MV-4-11 (cell line): ENCODE data around the gene RPGRIP1L.
"Not testable (repeated sequence)": the region's sequence is repeated elsewhere in the genome, so short reads cannot be mapped to it uniquely, and the experiment has no call there.

Experiments
- DNase-seq: peaks from one replicate; lab custom pipeline; 2025; lab: John Stamatoyannopoulos, UW

The RPGRIP1L gene

DNA sequence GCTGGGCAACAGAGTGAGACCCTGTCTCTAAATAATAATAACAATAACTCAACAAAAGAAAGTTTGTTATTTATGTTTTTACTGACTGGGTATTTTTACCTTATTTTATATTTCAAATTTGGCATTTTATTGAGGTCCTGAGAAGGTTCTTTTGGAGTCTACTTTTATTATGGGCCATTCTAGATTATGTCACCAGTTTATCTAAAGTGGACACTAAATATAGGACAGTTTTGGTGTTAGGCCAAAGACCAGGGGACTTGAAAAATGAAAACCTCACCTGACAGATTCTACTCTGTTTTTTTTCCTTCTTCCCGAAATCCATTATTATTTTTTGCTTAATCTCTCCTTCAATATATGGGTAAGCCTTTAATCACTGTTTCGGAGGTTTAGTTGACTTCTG, 8.4 kb upstream of the RPGRIP1L start:
- DNase-seq, result no peak

DNA sequence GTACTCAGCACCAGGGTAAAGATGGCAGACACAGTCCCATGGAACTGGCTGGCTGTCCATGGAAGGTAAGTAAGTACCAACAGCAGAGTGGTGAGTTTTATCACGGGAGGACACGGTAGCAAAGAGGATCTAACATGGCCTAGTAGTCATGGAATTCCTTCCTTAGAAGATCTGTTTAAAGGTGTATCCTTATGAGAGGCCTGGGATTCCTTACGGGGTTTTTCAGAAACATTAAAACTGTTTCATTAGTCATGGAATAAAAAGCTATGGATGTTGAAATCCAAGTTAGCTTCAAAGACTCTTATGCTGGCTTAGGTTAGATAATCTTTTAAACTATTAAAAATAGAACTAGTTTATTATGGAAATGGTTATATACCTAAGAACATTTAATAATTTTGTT, 7.7 kb upstream of the RPGRIP1L start:
- DNase-seq, result no peak

DNA sequence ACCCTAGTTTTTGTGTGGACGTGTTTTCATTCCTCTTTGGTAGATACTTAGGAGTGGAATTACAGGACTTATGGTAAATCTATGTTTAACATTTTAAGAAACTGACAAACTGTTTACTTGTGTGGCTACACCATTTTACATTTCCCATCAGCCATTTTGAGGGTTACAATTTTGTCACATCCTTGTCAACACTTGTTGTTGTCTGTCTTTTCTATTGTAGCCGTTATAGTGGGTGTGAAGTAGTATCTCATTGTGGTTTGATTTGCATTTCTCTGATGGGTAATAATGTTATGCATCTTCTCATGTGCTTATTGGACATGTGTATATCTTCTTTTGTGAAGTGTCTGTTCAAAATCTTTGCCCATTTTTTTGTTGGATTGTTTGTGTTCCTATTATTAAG, 4.8 kb upstream of the RPGRIP1L start:
- no peak for DNase-seq

DNA sequence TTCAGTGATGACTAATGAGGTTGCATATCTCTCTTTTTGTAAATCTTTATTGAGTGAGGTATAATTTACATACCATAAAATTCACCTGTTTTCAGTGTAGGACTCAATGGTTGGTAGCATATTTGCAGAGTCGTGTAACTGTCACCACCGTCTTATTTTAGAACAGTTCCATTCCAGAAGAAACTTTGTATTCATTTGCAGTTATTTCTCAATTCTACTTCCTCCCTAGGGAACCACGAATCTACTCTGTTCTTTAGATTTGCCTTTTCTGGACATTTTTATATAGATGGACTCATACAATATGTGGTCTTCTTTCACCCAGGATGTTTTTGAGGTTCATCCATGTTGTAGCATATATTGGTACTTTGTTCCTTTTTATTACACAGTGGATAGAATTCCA, 4.0 kb upstream of the RPGRIP1L start:
- DNase-seq, result peak; percentile 28

DNA sequence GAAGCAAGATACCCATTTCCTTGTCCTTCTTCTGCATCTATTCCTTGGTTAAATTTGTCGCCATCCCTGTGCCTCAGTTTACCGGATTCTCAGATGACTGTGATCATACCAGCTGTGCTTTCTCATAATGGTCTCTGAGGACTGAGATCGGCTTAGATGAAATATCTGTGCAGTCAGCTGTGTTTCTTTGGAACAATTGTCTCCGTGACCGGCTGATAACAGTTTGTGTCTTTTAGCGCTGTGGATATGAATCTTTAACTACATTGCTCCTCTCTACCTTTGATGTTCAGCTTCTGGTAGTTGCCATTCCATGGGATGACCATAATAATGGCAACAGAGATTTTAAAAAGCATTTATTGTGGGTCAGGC, 770 bp upstream of the RPGRIP1L start:
- DNase-seq, result no peak

DNA sequence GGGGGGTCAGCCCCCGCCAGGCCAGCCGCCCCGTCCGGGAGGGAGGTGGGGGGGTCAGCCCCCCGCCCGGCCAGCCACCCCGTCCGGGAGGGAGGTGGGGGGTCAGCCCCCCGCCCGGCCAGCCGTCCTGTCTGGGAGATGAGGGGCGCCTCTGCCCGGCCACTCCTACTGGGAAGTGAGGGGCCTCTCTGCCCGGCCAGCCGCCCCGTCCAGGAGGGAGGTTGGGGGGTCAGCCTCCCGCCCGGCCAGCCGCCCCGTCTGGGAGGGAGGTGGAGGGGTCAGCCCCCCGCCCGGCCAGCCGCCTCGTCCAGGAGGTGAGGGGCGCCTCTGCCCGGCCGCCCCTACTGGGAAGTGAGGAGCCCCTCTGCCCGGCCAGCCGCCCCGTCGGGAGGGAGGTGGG, 5.4 kb downstream of the RPGRIP1L start:
- not testable (repeated sequence) for DNase-seq

DNA sequence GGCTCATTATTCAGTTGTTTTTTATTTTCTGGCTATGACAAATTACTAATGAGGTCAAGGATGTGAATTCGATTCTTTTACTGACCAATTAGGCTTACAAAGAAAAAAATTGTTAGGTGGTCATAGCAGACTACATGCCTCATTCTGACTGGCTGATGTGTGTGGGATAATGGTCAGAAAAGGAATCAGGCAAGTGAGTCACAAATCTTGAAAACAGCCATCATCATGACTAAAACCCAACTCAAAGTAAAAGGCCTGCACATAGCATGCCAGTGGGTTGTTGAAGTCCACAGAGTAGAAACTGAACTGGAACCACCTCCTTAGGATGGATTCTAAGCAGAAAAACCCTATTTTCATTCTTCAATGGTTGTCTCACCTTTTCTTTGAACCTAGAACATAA, 8.6 kb downstream of the RPGRIP1L start:
- DNase-seq, result no peak

DNA sequence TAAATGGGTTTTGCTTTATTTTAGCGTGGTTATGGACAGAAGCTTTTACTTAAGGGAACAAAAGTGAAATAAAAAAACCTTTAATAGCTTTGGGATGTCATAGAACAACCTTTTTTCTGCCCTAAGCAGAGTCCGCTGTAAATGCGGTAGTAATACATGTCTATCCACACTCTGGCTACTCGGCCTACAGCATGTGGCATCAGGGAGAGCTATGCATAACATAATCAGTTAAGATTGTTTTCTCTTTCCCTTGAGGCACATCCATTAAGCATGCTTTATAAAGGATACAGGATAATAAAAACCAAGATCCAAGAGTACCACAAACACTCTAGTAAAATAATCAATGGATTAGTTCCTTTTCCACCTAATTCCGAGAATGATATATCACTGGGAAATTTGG, 10.3 kb downstream of the RPGRIP1L start:
- DNase-seq, result no peak

DNA sequence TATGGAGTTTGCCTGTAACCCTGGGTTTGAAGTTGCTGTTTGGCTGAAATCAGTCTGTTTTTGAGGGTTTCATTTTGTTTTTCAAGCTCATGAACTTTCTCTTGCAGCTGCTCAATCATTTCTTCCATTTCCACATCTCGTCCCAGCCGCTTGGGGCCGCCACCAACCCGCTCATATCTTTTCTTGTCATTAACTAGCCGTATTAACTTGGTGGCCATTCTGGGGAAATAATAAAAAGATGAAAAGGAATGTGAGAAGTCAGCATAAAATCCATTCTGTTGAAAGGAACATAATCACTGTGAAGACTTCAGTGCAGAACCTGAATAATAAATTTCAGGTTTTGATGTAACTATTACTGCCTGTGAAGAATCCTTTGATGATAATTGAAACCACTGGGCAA, 11.5 kb downstream of the RPGRIP1L start:
- DNase-seq, result no peak

DNA sequence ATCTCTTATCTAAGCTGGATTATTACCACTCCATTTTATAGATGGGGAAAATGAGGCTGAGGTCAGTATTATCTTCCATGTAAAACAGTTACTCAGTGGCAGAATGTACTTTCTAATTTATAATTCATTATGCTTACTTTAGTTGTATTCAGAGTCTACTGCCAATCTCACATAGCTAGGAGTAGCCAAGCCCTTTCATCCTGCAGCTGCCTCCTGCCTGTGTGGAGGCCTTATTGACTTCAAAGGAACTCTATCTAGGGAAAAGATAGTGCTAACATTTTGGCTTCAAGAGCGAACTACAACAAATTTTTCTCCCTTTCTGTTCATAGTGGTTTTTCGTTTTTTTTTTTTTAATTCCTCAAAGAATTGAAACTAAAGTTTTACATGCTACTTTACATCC, 12.9 kb downstream of the RPGRIP1L start:
- DNase-seq, result no peak

DNA sequence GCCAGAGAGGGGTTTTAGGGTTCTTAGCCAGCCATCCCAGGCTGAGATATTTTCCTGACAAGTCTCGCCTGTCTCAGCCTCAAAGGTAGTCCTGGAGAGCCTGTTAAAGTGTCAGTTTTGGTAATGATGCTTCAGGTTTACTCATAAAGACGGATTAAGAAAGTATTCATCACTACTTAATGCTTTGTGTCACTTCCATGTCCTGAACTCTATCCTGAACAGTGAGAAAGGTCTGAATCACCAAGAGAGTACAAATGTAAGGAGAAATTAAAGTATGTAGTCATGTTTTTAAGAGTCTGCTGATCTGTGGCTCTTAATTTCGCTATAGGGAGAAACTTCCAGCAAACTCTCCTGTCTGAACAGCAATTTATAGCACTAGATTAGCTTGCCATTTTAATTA, 14.0 kb downstream of the RPGRIP1L start:
- DNase-seq, result no peak

DNA sequence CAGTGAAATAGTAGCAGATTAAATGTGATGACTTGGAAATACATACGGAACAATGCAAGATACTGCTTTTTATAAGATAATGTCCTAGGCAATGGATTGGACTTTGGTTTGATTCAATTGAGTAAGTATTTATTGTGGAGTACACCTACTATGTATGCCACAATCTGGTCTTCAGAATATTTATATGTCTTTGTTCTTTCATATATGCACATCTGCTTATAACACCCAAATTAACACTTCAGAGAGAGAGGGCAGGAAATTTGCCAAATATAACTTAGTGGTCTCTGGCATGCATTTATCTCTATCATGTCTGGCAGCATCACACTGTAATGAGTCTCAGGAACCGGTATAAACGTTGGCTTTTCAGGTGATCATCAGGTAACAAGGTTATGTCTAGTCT, 16.9 kb downstream of the RPGRIP1L start:
- DNase-seq, result no peak

DNA sequence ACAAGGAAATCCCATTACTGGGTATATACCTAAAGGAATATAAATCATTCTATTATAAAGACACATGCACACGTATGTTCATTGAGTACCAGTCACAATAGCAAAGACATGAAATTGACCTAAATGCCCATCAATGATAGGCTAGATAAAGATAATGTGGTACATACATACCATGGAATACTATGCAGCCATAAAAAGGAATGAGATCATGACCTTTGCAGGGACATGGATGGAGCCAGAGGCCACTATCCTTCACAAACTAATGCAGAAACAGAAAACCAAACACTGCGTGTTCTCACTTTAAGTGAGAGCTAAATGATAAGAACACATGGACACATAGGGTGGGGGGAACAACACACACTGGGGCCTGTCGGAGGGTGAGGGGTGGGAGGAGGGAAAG, 18.3 kb downstream of the RPGRIP1L start:
- DNase-seq, result not testable (repeated sequence)

DNA sequence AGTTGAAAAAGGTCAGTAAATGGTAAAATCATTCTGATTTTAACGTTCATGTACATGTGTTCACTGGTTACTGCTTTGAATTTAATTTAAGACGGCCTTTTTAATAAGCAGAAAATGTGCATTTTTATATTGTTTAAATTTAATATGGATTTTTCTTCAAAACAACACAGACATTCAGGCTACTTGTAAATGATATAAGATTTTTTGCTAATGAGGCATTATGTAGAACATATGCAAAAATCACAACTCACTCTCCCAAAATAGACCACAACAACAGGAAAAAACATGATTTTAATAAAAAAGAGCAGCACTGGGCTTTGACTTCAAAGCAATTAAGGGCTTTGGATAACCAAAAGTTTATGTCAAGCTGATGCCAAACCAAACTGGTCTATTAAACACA, 22.3 kb downstream of the RPGRIP1L start:
- DNase-seq, result no peak

DNA sequence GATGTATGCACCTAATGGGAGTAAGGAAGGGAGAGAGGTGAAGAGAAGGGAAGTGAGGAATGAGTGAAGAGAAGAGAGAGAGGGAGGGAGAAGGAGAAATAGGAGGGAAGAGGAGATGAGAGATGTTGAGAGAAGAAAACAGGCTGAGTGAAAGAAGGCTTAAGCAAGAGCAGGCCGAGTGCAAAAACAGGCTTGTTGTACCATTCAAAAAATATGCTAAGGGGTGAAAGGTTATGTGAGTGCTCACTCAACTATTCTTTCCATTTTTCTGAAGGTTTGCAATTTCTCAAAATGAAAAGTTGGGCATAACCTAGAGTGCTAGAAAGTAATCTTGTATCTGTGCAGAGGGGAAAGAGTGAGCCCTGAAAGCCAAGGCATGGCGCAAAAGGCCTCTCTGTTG, 22.9 kb downstream of the RPGRIP1L start:
- DNase-seq, result no peak

DNA sequence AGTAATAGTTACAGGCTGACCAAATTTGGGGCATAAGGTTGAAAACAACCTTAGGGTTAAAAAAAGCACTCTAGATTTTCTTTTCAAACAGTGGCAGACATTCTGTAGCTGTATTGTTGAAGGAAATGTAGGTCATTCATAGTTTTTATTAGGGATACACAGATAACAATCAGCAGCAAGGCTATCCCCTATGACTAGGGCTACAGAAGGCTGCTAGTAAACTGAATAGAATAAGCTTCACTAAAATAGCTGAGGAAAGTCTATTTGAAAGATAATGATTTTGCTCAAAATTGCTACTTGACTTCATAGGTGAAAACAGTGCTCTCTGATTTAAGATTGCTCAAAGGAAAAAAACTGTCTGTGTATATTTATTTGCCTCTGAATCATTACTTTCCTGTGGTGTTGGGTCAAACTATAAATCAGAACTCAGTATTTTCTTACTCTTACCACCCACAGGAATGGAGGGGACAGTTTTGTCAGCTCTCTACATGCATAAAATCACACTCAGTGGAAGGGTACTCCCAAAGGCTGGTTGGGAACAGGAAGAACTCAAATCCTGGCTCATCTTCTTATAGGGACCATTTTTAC, 24.8 kb downstream of the RPGRIP1L start:
- no peak for DNase-seq

DNA sequence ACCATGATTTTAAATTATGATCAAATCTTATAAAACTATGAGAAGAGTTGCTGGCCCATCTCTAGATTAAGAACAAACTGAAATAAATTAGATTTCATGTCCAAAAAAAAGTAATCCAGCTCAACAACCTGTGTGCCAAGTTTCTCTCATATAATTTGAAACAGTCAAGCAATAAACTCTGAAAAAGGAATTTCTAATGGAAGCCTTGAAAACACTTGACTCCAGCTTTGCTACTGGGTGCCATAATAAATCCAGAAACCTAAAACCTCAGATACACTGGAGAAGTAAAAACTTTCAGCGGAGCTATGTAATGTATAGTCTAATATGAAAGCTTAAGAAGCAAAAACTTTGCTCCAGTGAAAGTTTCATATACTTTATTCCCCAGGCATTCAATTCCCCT, 25.5 kb downstream of the RPGRIP1L start:
- DNase-seq, result no peak

DNA sequence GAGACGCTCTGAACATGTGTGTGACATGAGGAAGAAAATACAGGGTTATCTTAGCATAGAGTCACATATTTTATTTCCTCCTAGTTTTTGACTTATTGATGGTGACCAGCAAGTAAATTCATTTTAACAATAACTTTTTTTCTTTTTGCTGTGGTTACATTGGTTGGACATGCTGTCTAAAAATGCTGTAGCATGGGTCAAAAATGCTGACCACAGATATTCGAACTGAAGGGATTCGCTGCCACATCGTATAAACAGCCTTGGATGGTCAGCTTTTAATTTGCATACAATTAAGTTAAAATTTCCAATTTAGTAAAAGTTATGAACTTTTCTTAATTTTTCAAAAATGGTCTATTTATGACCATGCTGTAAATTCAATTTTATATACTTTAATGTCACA, 30.5 kb downstream of the RPGRIP1L start:
- DNase-seq, result no peak

DNA sequence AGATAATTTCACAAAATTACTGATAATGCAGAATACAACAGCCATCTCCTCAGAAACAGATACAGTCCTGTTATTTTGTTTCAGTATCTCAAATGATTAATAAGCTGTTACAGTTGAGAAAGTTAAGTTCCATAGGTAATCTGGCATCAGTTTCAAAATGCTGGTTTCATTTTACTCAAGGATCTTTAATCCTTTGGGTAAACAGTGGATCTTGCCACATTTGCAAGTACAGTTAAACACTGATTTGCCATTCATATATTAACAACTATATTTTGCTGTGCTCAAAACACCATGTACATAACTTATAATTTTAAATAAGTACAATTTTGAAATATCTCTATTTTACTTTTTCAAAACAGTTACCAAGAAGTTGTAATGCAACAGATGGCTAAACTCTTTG, 31.2 kb downstream of the RPGRIP1L start:
- DNase-seq, result no peak

DNA sequence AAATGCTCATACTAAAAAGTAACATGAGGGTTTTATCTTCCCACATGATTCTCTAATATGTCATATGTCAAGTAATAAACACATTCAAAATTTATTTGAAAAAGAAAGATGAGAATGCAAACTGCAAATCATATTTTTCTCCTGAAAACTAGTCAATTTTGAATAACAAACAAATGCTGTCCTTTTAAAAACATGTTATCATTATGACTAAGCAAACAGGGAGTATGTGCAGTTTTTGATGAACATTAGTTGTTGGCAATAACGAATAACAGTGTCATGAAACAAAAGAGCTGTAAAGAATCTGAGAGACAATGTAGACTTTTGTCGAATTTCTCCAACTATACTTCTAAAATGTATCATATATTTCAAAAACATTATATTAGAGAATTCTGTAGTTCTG, 34.8 kb downstream of the RPGRIP1L start:
- DNase-seq, result no peak

DNA sequence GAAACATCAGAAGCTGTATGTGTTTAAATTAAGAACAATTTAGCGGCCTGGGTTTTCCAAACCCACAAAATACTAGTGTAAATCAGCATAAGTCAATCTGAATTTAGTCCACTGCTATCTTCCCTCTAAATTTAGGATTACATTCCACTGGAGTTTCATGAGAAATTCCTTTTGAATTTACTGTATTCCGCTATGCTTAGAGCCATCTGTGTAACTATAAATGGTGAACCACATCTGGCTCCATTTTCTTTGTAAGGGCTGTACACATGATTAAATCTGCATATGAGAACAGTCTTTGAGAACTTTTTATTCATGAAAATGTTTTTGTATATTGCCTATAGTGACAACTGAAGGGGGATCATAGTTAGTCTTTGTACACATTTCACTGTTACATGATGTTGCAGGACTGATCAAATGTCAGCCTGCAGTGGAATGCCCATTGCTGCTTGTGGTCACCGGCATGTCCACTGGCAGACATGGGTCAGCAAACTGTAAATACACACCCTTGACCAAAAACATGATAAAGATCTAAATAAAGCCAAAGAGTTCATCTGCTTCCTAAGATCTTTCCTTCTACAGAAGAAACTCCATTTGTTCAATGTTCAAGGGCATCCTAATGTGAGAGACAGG, 36.8 kb downstream of the RPGRIP1L start:
- no peak for DNase-seq

DNA sequence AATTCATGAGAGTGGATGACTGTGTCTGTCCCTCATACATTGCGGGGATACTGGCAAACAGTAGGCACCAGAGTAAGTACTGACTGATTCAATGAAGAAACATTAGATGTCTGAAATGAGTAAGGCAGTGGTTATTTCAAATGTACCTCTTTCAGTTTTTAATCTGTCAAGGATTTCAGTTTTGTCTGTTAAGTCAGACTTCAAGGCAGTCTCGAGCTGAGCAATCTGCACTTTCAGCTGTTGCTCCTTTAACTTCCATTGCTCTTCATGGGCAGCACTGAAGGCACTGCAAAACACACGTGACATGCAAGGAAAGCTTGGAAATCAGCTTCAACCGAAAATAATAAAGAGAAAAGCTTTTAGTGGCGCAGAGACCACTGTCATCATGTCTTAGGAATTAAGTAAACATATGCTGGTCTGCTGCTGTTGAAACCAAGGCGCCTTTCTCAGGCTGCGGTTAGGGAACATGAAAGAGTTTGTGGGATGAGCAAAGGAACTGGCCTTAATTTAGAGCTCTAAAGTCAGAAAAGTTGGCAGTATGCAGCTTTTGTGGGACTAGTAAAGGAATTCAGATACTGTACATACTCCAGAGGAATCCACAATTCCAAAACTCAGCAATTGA, 38.8 kb downstream of the RPGRIP1L start:
- DNase-seq, result peak; percentile 26

DNA sequence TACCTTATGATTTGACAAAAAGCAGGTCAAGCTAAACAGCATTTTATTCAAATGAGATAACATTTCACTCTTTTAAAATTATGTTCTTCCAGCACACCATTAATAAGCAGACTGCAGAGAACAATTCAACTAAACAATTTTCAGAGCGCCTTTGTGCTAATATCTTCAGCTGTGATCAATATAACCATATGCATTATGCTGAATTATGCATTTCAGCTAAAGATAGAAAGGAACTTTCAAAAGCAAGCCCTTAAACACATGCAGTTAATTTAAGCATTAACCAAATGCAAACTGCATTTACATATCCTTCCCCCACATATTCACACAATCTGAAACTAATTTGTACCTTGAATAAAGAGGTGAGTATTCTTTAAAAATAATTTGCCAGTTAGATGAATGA, 41.6 kb downstream of the RPGRIP1L start:
- DNase-seq, result no peak

DNA sequence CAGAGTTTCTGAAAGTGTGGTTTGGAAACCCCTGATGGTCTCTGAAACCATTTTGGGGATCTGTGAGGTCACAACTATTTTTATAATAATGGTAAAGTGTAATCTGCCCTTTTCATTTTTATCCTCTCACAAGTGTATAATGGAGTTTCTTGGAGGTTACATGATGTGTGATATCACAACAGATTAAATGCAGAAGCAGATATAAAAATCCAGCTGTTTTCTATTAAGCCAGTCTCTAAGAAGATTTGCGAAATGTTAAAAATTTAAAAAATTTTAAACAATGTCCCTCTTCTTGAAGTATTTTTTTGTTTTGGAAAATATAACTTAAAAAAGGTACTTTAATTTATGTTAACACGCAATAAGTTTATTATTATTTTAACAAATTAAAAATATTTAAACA, 48.7 kb downstream of the RPGRIP1L start:
- DNase-seq, result no peak
